HepG2 (cell line): Measurements from ENCODE around the gene CCNQ. TPM values are rescaled to one million over a fixed set of nuclear protein-coding genes. Genes with fewer than 3 reads are reported as not detected.
A peak's percentile ranks its signal among the peaks of the same experiment; 100 is the strongest.

ENCODE experiments used
- ATAC-seq: fragments of 200-7000 bp; cut with Tn5 transposase; 3 replicates; pipeline ENCODE4 v1.9.1; 2020; ENCODE audit warnings: mild to moderate bottlenecking, moderate library complexity
- BruUV-seq: library from RNA; stranded (reverse); fragments of 400-500 nt; replicated peaks from 2 replicates; lab custom pipeline; 2021; lab: Mats Ljungman, UMichigan
- CTCF ChIA-PET: fragments of 300-600 bp; formaldehyde crosslinking; extraction: SDS; loops from one replicate; lab custom pipeline; 2021; ENCODE audit warnings: low total read pairs, inconsistent platforms, low intra/inter-chr PET ratio; lab: Yijun Ruan, JAX
- POLR2A ChIA-PET: fragments of 350-600 bp; sonication (Branson Sonifier 250); formaldehyde crosslinking; loops from one replicate; lab custom pipeline; 2020; ENCODE audit warnings: antibody characterized with exemption, inconsistent platforms; lab: Yijun Ruan, JAX
- DNase-seq: peaks from one replicate; pipeline ENCODE4 v3.0.0-alpha.2; 2015; ENCODE audit warnings: low spot score
- FAIRE-seq: peaks from 3 replicates; lab custom pipeline; 2011; peaks lifted over from hg19 to GRCh38; lab: Jason Lieb, UNC
- H2AFZ ChIP-seq: one replicate; pipeline ENCODE4 v1.6.1; 2011; ENCODE audit warnings: low read length, inconsistent platforms
- H3K27ac ChIP-seq: fragments of 300-600 bp; 3 replicates; pipeline ENCODE4 v1.8.0; 2011; ENCODE audit warnings: mixed run types, mild to moderate bottlenecking, mixed read lengths, low read length, inconsistent platforms; ENCODE audit not compliant: insufficient read depth; ENCODE audit errors: extremely low read length
- H3K27me3 ChIP-seq, 2 experiments: fragments of 200-600 bp in 1 of 2; 2 replicates in 1 of 2; 3 replicates in 1 of 2; pipeline versions ENCODE4 v1.6.0 to v1.8.0; 2011; ENCODE audit warnings: low read length in 2 of 2, mild to moderate bottlenecking in 2 of 2, moderate library complexity in 2 of 2, inconsistent platforms in 1 of 2; ENCODE audit not compliant: insufficient read depth in 2 of 2, control insufficient read depth in 1 of 2
- H3K36me3 ChIP-seq, 2 experiments: fragments of 200-600 bp in 1 of 2; replicated peaks in 1 of 2; 2 replicates in 1 of 2; 3 replicates in 1 of 2; pipeline versions ENCODE4 v1.5.1 to v1.8.0; 2011; ENCODE audit warnings: low read length in 2 of 2, inconsistent platforms in 1 of 2; ENCODE audit not compliant: insufficient read depth in 2 of 2, control insufficient read depth in 1 of 2
- H3K4me1 ChIP-seq: 2 replicates; pipeline ENCODE4 v1.5.1; 2012; ENCODE audit warnings: low read length, inconsistent platforms; ENCODE audit not compliant: insufficient read depth
- H3K4me2 ChIP-seq: 2 replicates; pipeline ENCODE4 v1.6.0; 2011; ENCODE audit warnings: low read depth, low read length, inconsistent platforms
- H3K4me3 ChIP-seq, 3 experiments: fragments of 200-600 bp in 1 of 3; sonication (generic), shearing (Covaris generic) in 1 of 3; replicated peaks in 1 of 3; 2 replicates each; pipeline ENCODE4 v1.5.1; 2011 to 2016; ENCODE audit warnings: low read length in 3 of 3, inconsistent platforms in 2 of 3, low read depth in 2 of 3, mild to moderate bottlenecking in 2 of 3, control low read depth in 1 of 3, mixed read lengths in 1 of 3; ENCODE audit not compliant: insufficient read depth in 1 of 3
- H3K79me2 ChIP-seq: one replicate; pipeline ENCODE4 v1.6.1; 2011; ENCODE audit warnings: low read length, inconsistent platforms; ENCODE audit not compliant: insufficient read depth
- H3K9ac ChIP-seq: 2 replicates; pipeline ENCODE4 v1.6.0; 2011; ENCODE audit warnings: mild to moderate bottlenecking, low read depth, low read length, inconsistent platforms; ENCODE audit not compliant: insufficient read depth
- H3K9me3 ChIP-seq: 2 replicates; pipeline ENCODE4 v1.5.1; 2012; ENCODE audit warnings: mild to moderate bottlenecking, low read length
- H4K20me1 ChIP-seq: 2 replicates; pipeline ENCODE4 v1.6.0; 2011; ENCODE audit warnings: inconsistent platforms, mild to moderate bottlenecking, low read length, moderate library complexity; ENCODE audit not compliant: insufficient read depth
- HNRNPL ChIP-seq: fragments of 200-400 bp; formaldehyde crosslinking; IDR thresholded peaks from 2 replicates; pipeline ENCODE4 v1.6.1; 2017; ENCODE audit warnings: mild to moderate bottlenecking, low read depth, low read length
- WGBS: methylation state at CpG from one replicate; pipeline ENCODE4 v1.1.6; 2017; ENCODE audit warnings: low lambda C conversion rate; 5-methylcytosine and 5-hydroxymethylcytosine counted together
- in situ Hi-C: cut with HindIII; loops from 2 replicates; pipeline ENCODE4 v1.10.0; 2017; ENCODE audit warnings: low pct_unique_long_range_greater_than_20kb; ENCODE audit not compliant: extremely low pct_ligation_motif_present
- intact Hi-C: fragments of 100-400 bp; cut with micrococcal nuclease; formaldehyde crosslinking; loops from one replicate; pipeline ENCODE4 v1.10.0; 2022; ENCODE audit not compliant: unreplicated experiment
- polyA plus RNA-seq, 8 experiments: library from polyadenylated mRNA; depleted of rRNA in 3 of 8; stranded (reverse) in 7 of 8; unstranded in 1 of 8; fragments of >200 nt; fragmentation: Illumina TruSeq in 4 of 8; extraction: Trizol in 4 of 8; gene quantifications; 2 replicates each; pipeline versions ENCODE4 v1.2.1 to v1.2.3, GENCODE V29; 2011 to 2016; ENCODE audit warnings: low read depth in 4 of 8, missing spikeins in 1 of 8, mixed read lengths in 1 of 8; ENCODE audit not compliant: insufficient read depth in 1 of 8
- total RNA-seq, 5 experiments: library from RNA; depleted of rRNA; stranded (reverse); fragments of >200 nt; fragmentation: Illumina TruSeq; extraction: Trizol; gene quantifications; 2 replicates each; pipeline ENCODE4 v1.2.3, GENCODE V29; 2016; ENCODE audit warnings: low read depth in 1 of 5
- TF ChIP-seq, protein P1 (sequence below): IDR thresholded peaks from 2 replicates; pipeline ENCODE4 v1.6.1; 2012; ENCODE audit warnings: low read depth, low read length, improper control_type of control experiment
- TF ChIP-seq, protein P2 (sequence below): sonication (generic); formaldehyde crosslinking; IDR thresholded peaks from 2 replicates; pipeline ENCODE4 v1.9.0; 2021; ENCODE audit warnings: missing genetic modification reagents, borderline replicate concordance

Gene CCNQ
- total and polyA plus RNA-seq, 2 of the 13 experiments (the other 11 are each of a cell fraction or from before 2014, with no cell fraction given): 15.0 to 25.5 TPM

DNA sequence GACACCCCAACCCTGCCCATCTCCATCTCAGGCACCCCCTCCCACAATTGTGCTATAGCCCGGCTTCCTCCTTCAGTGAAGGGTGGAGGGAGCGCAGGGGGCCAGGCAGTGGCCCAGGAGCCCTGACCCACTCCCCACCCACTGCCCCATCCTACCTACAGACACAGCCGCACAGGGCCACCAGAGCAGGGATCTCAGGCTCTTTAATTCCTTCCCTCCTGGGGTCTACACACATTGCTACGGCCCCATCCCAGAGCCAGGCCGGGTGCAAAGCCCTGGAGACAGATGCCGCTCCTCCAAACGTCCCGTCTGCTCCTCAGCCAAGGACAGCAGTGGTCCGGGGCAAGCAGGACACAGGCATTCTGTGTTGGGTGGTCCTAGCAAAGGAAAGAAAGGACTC, 35.3 kb upstream of the CCNQ start (continued):
- TF ChIP-seq, protein P1, sequence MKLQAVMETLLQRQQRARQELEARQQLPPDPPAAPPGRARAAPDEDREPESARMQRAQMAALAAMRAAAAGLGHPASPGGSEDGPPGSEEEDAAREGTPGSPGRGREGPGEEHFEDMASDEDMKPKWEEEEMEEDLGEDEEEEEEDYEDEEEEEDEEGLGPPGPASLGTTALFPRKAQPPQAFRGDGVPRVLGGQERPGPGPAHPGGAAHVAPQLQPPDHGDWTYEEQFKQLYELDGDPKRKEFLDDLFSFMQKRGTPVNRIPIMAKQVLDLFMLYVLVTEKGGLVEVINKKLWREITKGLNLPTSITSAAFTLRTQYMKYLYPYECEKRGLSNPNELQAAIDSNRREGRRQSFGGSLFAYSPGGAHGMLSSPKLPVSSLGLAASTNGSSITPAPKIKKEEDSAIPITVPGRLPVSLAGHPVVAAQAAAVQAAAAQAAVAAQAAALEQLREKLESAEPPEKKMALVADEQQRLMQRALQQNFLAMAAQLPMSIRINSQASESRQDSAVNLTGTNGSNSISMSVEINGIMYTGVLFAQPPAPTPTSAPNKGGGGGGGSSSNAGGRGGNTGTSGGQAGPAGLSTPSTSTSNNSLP: no peak

DNA sequence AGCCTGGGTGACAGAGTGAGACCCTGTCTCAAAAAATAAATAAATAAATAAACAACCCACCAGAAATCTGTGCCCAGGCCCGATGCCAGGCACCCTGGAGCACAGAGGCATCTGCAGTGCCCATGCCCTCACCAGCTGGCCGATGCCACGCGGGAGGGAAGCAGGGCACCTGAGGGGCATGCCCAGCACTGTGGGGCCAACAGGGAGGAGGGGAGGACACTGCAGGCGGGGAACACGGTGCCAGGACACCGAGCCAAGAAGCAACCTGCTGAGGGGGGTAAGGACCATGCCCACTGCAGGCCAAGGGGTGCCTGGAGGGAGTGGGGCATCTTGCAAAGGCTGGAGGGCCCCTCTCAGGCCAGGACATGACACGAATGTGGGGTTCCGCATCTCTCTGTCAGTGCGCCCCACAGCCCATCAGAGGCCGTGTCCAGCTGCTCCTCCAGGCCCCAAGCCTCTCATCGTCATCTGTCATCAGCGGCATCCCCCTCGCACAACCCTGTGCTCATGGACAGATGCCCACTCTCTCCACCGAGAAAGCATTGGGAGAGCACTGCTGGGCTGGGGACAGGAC, 34.8 kb upstream of the CCNQ start:
- intact Hi-C loops (no loop called here), in situ Hi-C loops (no loop called here)
- DNase-seq (no peak), ATAC-seq (no peak), FAIRE-seq (no peak)
- H3K27ac ChIP-seq: no peak overlapping the region
- BruUV-seq: no TSS peak
- ChIA-PET POLR2A (no interaction called here), CTCF (no interaction called here)
- no peak overlapping the region for H3K9ac ChIP-seq
- H2AFZ ChIP-seq: no peak overlapping the region
- no peak overlapping the region for H3K4me2 ChIP-seq
- no peaks in the 10 kb centered on the region for H4K20me1 ChIP-seq
- H3K36me3 ChIP-seq: no peaks in the 10 kb centered on the region
- WGBS: no CpG with 5 or more reads among the region's 15 CpGs
- H3K4me3 ChIP-seq: no peak overlapping the region
- peaks cover 80% of the 10 kb centered on the region for H3K4me1 ChIP-seq
- TF ChIP-seq HNRNPL: 0 out of 2 replicates have a peak, but pooled peaks have one; percentile 65
- TF ChIP-seq, protein P2, sequence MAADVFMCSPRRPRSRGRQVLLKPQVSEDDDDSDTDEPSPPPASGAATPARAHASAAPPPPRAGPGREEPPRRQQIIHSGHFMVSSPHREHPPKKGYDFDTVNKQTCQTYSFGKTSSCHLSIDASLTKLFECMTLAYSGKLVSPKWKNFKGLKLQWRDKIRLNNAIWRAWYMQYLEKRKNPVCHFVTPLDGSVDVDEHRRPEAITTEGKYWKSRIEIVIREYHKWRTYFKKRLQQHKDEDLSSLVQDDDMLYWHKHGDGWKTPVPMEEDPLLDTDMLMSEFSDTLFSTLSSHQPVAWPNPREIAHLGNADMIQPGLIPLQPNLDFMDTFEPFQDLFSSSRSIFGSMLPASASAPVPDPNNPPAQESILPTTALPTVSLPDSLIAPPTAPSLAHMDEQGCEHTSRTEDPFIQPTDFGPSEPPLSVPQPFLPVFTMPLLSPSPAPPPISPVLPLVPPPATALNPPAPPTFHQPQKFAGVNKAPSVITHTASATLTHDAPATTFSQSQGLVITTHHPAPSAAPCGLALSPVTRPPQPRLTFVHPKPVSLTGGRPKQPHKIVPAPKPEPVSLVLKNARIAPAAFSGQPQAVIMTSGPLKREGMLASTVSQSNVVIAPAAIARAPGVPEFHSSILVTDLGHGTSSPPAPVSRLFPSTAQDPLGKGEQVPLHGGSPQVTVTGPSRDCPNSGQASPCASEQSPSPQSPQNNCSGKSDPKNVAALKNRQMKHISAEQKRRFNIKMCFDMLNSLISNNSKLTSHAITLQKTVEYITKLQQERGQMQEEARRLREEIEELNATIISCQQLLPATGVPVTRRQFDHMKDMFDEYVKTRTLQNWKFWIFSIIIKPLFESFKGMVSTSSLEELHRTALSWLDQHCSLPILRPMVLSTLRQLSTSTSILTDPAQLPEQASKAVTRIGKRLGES: no peak
- no peaks in the 10 kb centered on the region for H3K27me3 ChIP-seq
- H3K9me3 ChIP-seq: no peaks in the 10 kb centered on the region
- no peaks in the 10 kb centered on the region for H3K79me2 ChIP-seq
